GM21717 (cell line): ENCODE data around the gene UPK3BL1.
A peak's percentile ranks its signal among the peaks of the same experiment; 100 is the strongest.

Source experiments
- ATAC-seq: cut with Tn5 transposase; IDR thresholded peaks from one replicate; pipeline ENCODE4 v1.9.1; 2021; ENCODE audit warnings: mild to moderate bottlenecking, moderate library complexity; ENCODE audit not compliant: unreplicated experiment

UPK3BL1 gene

DNA sequence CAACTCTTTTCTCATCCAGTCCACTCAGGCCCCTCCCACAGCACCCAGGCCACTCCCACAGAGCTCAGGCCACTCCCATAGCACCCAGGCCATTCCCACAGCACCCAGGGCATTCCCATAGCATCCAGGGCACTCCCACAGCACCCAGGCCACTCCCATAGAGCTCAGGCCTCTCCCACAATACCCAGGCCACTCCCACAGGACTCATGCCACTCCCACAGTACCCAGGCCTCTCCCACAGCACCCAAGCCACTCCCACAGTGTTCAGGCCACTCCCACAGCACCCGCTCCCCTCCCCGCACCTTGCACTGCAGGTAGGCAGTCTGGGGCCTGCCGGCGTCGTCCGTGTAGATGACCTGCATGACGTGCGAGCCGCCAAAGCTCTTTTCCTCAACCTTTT lies 52.7 kb downstream of the UPK3BL1 start:
- ATAC-seq = peak; percentile 49
